AG09309 (cell line): ENCODE data around the gene HSPA8.

Experiments used
- DNase-seq: peaks from one replicate; pipeline ENCODE4 v3.0.0-alpha.2; 2010; ENCODE audit warnings: low read depth
- H3K4me3 ChIP-seq: 2 replicates; pipeline ENCODE4 v1.5.1; 2011; ENCODE audit warnings: mild to moderate bottlenecking, low read depth, low read length, moderate library complexity; ENCODE audit not compliant: control insufficient read depth
- TF ChIP-seq, protein P1 (sequence below): IDR thresholded peaks from 2 replicates; pipeline ENCODE4 v1.5.1; 2011; ENCODE audit warnings: mild to moderate bottlenecking, low read depth, low read length, inconsistent platforms; ENCODE audit not compliant: insufficient read depth, control insufficient read depth; ENCODE audit errors: missing control alignments

HSPA8 gene

DNA sequence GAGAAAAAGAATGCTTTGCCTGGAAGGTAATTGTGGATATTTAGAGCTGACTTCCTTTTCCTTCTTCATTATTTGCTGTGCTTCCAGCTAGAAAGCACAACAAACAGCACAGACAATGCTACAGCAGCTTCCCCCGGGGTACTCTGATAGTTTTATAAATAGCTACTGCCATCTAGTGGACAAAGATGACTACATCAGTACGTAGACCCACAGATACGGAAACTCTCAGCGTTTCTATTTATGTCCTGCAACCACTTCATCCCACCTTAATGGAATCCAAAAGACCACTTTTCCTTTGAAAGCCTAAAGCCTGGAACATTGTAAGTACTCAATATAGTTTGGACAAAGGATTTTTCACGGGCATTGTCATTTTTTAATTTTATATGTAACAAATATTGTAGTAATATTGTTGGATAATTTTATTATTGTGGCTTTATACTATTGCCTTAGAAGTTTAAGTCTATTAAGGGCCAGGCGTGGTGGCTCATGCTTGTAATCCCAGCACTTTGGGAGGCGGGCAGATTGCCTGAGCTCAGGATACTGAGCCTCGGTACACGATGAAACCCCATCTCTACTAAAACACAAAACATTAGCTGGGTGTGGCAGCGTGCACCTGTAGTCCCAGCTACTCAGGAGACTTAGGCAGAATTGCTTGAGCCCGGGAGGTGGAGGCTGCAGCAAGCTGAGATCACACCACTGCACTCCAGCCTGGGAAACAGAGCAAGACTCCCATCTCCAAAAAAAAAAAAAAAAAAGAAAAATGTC is 7.5 kb downstream of the HSPA8 start:
- peak; percentile 28 for DNase-seq
- TF ChIP-seq, protein P1, sequence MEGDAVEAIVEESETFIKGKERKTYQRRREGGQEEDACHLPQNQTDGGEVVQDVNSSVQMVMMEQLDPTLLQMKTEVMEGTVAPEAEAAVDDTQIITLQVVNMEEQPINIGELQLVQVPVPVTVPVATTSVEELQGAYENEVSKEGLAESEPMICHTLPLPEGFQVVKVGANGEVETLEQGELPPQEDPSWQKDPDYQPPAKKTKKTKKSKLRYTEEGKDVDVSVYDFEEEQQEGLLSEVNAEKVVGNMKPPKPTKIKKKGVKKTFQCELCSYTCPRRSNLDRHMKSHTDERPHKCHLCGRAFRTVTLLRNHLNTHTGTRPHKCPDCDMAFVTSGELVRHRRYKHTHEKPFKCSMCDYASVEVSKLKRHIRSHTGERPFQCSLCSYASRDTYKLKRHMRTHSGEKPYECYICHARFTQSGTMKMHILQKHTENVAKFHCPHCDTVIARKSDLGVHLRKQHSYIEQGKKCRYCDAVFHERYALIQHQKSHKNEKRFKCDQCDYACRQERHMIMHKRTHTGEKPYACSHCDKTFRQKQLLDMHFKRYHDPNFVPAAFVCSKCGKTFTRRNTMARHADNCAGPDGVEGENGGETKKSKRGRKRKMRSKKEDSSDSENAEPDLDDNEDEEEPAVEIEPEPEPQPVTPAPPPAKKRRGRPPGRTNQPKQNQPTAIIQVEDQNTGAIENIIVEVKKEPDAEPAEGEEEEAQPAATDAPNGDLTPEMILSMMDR = peak; percentile 62
- no peak overlapping the region for H3K4me3 ChIP-seq

DNA sequence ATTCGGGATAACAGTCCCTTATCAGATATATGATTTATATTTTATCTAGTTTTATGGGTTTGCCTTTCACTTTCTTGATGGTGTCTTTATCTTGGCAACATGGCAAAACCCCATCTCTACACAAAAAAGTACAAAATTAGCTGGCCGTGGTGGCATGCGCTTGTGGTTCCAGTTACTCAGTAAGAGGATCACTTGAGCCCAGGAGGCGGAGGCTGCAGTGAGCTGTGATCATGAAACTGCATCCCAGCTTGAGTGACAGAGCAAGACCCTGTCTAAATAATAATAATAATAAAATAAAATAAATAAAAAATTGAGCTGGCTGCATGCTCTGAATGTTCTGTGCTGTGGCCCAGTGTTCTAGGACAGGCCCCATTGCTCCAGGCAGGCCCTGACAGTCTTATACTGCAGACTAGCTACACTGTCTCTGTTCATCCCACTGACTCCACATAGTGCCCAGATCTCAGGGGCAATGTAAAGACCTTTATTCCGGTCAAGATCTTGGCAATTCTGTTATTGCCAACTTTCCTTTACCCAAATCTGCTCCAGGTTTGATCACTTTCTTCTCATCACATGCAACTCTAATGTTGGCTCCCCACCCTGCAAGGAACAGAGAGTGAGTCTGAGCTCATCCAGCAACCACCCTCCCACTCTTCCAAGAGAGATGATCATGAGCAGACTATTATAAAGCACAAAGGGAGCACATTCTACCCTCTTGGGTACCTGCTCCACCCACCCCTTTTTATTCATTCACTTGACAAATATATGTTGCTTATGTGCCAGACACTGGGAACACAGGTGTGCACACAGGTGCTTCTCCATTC is 8.8 kb downstream of the HSPA8 start:
- DNase-seq = no peak

DNA sequence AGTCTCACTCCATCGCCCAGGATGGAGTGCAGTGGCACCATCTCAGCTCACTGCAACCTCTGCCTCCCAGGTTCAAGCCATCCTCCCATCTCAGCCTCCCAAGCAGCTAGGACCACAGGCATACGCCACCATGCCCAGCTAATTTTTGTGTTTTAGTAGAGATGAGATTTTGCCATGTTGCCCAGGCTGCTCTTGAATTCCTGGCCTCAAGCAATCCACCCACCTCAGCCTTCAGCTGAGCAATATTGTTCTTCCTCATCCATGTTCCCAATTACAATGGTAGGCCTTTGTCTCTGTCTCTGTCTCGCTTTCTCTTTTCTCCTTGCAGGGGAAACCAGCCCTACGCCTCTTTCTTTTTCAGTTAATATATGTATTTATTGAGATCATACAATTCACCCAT is 10.3 kb downstream of the HSPA8 start:
- no peak for DNase-seq
- TF ChIP-seq, protein P1 = no peak
- no peak overlapping the region for H3K4me3 ChIP-seq

More for the DNA sequence above, 8.8 kb downstream of the HSPA8 start:
- TF ChIP-seq, protein P1 = no peak
- no peak overlapping the region for H3K4me3 ChIP-seq

DNA sequence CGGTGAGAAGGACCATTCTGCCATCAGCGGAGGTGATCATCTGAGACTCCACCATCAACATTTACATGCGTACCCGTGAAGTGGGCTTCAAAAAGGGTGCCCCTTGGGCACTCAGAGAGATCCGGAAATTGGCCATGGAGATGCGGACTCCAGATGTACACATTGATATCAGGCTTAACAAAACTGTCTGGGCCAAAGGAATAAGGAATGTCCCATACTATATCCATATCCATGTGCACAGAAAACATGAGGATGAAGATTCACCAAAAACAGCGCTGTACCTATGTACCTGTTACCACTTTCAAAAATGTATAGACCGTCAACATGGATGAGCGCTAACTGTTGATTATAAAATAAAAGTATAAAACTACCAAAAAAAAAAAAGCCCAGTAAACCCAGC is 10.8 kb downstream of the HSPA8 start:
- no peak for DNase-seq
- H3K4me3 ChIP-seq = no peak overlapping the region

DNA sequence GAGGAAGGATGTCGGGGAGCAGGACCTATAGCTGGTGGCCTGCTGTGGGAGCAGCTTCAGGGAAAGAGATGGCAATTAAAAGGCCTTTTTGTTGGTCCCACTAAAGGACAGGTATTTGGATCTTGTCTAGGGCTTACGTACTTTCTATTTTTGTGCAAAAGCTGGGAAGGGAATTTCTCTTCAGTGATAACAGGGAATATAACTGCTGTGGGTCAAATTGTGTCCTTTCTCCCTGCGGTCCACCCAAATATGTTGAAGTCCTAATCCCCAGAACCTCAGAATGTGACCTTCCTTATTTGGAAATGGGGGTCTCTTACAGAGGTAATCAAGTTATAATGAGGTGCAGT is 14.0 kb downstream of the HSPA8 start:
- TF ChIP-seq, protein P1 = no peak
- no peak overlapping the region for H3K4me3 ChIP-seq
- DNase-seq = no peak

More for the DNA sequence above, 10.8 kb downstream of the HSPA8 start:
- TF ChIP-seq, protein P1 = no peak

DNA sequence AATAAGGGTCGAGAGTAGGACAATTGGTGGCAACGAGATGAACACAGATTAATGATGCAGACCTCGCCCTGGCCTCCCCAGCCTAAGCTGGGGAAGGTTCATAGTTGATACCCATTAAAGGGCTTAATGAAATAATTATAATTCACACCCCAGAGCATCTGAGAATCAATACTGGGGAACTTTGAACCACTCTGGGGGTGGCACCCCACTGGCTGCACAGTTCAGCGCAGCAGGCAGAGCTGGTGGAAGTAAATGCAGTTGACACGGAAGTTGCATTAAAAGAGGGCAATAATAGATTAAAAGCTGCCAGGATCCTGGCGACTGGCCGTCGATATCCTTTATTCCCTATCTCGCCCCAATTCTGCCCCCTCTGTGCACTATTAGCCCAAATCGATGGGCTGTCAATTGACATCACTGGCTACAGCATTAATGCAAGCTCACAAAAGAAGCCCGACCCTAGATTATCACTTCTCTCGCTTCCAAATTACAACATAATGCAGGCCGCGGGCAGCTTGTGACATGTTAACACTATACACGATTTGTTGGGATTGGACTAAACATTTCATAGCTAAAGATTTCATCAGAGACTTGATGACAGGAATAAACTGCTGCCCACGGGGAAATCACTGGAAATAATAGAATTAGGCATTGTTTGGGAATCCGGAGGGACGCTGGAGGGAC is 14.5 kb downstream of the HSPA8 start:
- no peak overlapping the region for H3K4me3 ChIP-seq
- TF ChIP-seq, protein P1 = no peak
- DNase-seq = no peak
